Calu3 (cell line): ENCODE data around the gene RDH5. TPM values are rescaled to one million over a fixed set of nuclear protein-coding genes. Genes with fewer than 3 reads are reported as not detected.

Experiments used
- BruUV-seq: library from RNA; stranded (reverse); fragments of 400-500 nt; replicated peaks from 2 replicates; lab custom pipeline; 2021; lab: Mats Ljungman, UMichigan
- CTCF ChIA-PET: fragments of 300-600 bp; sonication (Branson Sonifier 250); formaldehyde crosslinking; loops from one replicate; lab custom pipeline; 2022; ENCODE audit warnings: antibody characterized with exemption; lab: Charles Lee
- DNase-seq: peaks from one replicate; pipeline ENCODE4 v3.0.0; 2022
- H3K27ac Mint-ChIP-seq: one replicate; pipeline ENCODE4 v1.8.0; 2022; ENCODE audit warnings: mixed read lengths; ENCODE audit not compliant: unreplicated experiment
- H3K27me3 Mint-ChIP-seq: one replicate; pipeline ENCODE4 v1.8.0; 2022; ENCODE audit warnings: mixed read lengths; ENCODE audit not compliant: unreplicated experiment
- H3K36me3 Mint-ChIP-seq: one replicate; pipeline ENCODE4 v1.8.0; 2022; ENCODE audit warnings: mild to moderate bottlenecking, moderate library complexity, mixed read lengths; ENCODE audit not compliant: insufficient read depth, unreplicated experiment
- H3K4me1 Mint-ChIP-seq: one replicate; pipeline ENCODE4 v1.8.0; 2022; ENCODE audit warnings: mild to moderate bottlenecking, low read depth, mixed read lengths; ENCODE audit not compliant: unreplicated experiment
- H3K4me3 Mint-ChIP-seq: one replicate; pipeline ENCODE4 v1.8.0; 2022; ENCODE audit warnings: mild to moderate bottlenecking, low read depth, moderate library complexity, mixed read lengths; ENCODE audit not compliant: unreplicated experiment
- H3K9me3 Mint-ChIP-seq: one replicate; pipeline ENCODE4 v1.8.0; 2022; ENCODE audit warnings: low read depth, mixed read lengths; ENCODE audit not compliant: unreplicated experiment
- intact Hi-C: fragments of 100-400 bp; cut with micrococcal nuclease; formaldehyde crosslinking; loops from one replicate; pipeline ENCODE4 v1.10.0; 2022; ENCODE audit not compliant: unreplicated experiment
- total RNA-seq: library from RNA; stranded (reverse); gene quantifications from 2 replicates; pipeline ENCODE4 v1.2.3, GENCODE V29; 2022
- TF ChIP-seq, protein P1 (sequence below): fragments of 200-600 bp; IDR thresholded peaks from one replicate; pipeline ENCODE4 v1.8.0; 2022; ENCODE audit warnings: antibody characterized with exemption; ENCODE audit not compliant: unreplicated experiment

The RDH5 gene
- total RNA-seq, 1 experiment from 2014 or later = 11.2 TPM

DNA sequence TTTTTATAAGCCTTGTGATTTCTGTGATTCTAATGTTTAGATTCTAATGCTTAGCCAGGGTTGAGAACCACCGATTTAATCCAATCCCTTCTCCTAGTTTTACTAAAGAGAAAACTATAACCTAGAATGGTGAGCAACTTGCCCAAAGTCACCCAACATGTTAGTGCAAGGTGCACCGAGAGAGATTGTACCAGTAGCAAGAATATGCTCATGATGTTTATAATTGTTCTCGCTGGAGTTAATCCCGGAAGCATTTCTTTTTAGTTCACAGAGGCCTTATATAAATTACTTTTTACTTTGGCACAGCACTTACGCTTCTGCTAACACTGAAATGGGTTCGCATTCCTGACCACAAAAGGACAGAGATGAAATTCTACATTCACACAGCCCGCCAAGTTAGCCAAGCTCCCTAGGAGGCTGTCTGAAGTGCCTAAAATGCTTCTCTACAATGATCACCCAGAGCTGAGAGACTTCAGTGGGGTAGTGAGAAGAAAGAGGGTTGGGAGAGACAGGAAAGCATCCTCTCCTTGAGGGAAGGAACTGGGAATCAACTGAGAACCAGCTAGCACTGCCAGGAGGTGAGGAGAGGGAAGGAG, 4.9 kb upstream of the RDH5 start:
- peaks cover 31% of the 10 kb centered on the region for H3K27me3 Mint-ChIP-seq
- TF ChIP-seq, protein P1, sequence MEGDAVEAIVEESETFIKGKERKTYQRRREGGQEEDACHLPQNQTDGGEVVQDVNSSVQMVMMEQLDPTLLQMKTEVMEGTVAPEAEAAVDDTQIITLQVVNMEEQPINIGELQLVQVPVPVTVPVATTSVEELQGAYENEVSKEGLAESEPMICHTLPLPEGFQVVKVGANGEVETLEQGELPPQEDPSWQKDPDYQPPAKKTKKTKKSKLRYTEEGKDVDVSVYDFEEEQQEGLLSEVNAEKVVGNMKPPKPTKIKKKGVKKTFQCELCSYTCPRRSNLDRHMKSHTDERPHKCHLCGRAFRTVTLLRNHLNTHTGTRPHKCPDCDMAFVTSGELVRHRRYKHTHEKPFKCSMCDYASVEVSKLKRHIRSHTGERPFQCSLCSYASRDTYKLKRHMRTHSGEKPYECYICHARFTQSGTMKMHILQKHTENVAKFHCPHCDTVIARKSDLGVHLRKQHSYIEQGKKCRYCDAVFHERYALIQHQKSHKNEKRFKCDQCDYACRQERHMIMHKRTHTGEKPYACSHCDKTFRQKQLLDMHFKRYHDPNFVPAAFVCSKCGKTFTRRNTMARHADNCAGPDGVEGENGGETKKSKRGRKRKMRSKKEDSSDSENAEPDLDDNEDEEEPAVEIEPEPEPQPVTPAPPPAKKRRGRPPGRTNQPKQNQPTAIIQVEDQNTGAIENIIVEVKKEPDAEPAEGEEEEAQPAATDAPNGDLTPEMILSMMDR = no peak
- CTCF ChIA-PET = interaction anchor here (0.7 to 3.7 kb wide), 5 partner anchors 9 to 1397 kb away, joined by 3 to 27 read pairs (median 3); partner anchors contain the start of gene ORMDL2
- BruUV-seq = TSS peak; percentile 80
- no peaks in the 10 kb centered on the region for H3K9me3 Mint-ChIP-seq
- H3K4me1 Mint-ChIP-seq = peaks cover 44% of the 10 kb centered on the region
- peak overlapping the region; percentile 97 for H3K27ac Mint-ChIP-seq
- peaks cover 30% of the 10 kb centered on the region for H3K36me3 Mint-ChIP-seq
- intact Hi-C loops = no loop called here
- DNase-seq = no peak
- peak overlapping the region; percentile 86 for H3K4me3 Mint-ChIP-seq

DNA sequence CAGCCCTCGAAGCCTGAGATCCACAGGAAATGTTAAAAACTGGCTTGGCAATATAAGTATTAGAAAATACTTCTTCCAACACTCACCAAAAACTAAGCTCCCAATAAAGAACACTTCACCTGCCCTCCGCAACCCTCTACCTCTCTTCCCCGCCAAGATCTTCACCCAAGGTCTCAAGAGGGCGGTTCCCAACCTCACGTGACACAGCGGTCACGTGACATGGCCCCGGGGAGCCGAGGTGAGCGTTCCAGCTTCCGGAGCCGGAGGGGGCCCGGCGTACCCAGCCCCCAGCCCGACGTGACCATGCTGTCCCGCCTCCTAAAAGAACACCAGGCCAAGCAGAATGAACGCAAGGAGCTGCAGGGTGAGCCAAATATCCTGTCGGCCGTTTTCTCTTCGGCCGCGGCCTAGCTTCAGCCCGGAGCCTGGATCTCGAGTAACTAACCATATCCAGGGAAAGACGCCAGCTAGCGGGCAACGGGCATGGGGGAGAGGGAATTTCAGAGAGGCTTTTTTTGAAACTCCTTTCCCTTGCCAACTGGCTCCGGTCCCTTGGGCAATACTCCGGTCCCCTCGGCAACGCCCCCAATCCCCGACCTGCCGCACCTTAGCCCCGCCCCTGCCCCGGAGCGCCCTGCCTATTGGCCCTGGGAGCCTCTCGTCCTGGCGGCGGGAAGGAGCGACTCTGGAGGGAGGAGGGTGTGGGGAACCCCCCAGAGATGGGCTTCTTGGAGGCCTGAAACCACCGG, 4.2 kb upstream of the RDH5 start, which contains the start of gene BLOC1S1:
Gene BLOC1S1, plus strand, starts transcription at position 214 of the 749 bp plus-strand sequence. Its CDS starts 6 bp downstream, at position 220.
- peaks cover 32% of the 10 kb centered on the region for H3K36me3 Mint-ChIP-seq
- peak within 1 kb of the TSS; percentile 97 for H3K27ac Mint-ChIP-seq
- H3K4me3 Mint-ChIP-seq = peak within 1 kb of the TSS; percentile 86
- peak; percentile 98 for DNase-seq
- peaks cover 27% of the 10 kb centered on the region for H3K27me3 Mint-ChIP-seq
- no TSS peak for BruUV-seq
- CTCF ChIA-PET = interaction anchor here (1.0 to 3.7 kb wide), 3 partner anchors 10 to 34 kb away, joined by 3 to 27 read pairs (median 3); a partner anchor contains a TSS
- intact Hi-C loops = no loop called here
- H3K9me3 Mint-ChIP-seq = no peaks in the 10 kb centered on the region
- TF ChIP-seq, protein P1 = no peak
- H3K4me1 Mint-ChIP-seq = peaks cover 47% of the 10 kb centered on the region

DNA sequence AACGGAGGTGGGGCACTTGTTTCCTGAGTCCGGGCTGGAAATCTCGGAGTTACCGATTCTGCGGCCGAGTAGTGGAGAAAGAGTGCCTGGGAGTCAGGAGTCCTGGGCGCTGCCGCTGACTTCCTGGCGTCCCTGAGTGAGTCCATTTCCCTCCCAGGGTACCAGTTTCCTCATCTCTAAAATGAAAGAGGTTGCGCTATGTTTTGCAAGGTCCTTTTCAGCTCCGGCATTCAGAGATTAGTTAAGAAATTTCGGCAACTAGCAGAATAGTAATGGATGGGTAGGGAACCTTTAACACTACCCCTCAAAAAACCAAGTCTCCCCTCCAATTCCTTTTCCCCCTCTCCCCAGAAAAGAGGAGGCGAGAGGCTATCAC, 3.6 kb upstream of the RDH5 start:
- no peak for DNase-seq
- H3K4me3 Mint-ChIP-seq = peak overlapping the region; percentile 86
- H3K36me3 Mint-ChIP-seq = peaks cover 37% of the 10 kb centered on the region
- no peaks in the 10 kb centered on the region for H3K9me3 Mint-ChIP-seq
- CTCF ChIA-PET = interaction anchor here (0.6 to 3.7 kb wide), 4 partner anchors 9 to 148 kb away, joined by 3 to 27 read pairs (median 4); partner anchors contain the start of gene ITGA7
- intact Hi-C loops = no loop called here
- H3K4me1 Mint-ChIP-seq = peaks cover 52% of the 10 kb centered on the region
- no TSS peak for BruUV-seq
- H3K27ac Mint-ChIP-seq = peak overlapping the region; percentile 97
- TF ChIP-seq, protein P1 = no peak
- peaks cover 22% of the 10 kb centered on the region for H3K27me3 Mint-ChIP-seq
